ENCODE measurements around the gene FAAH2.

GRCh38 chrX:57406149-57406548 is 119.6 kb downstream of the FAAH2 start:
- no peak for TF ChIP-seq CTCF (IDR thresholded peaks at IDR 0.05; ENCODE audit: insufficient read depth, low read length)
- TF ChIP-seq REST (IDR thresholded peaks at IDR 0.05; ENCODE audit: insufficient replicate concordance, low read depth) = no peak
- TF ChIP-seq POLR2AphosphoS5 (IDR thresholded peaks at IDR 0.05; ENCODE audit: low read depth) = no peak
- TF ChIP-seq GABPA (IDR thresholded peaks at IDR 0.05; ENCODE audit: low read depth) = no peak
- no peak for TF ChIP-seq SPI1 (IDR thresholded peaks at IDR 0.05; ENCODE audit: borderline replicate concordance, low read depth)
